Upper lobe of right lung (tissue), 1 donor: ENCODE data around the gene DEPP1. TPM values are rescaled to one million over a fixed set of nuclear protein-coding genes. Genes with fewer than 3 reads are reported as not detected.

Experiments used
- ATAC-seq: fragments of 200-7000 bp; cut with Tn5 transposase; one replicate; pipeline ENCODE4 v1.9.1; 2020; ENCODE audit warnings: mild to moderate bottlenecking, moderate library complexity
- DNase-seq: peaks from one replicate; pipeline ENCODE4 v3.0.0-alpha.2; 2020
- H3K27ac ChIP-seq: fragments of 200-600 bp; one replicate; pipeline ENCODE4 v1.8.0; 2022
- H3K27me3 ChIP-seq: fragments of 200-600 bp; one replicate; pipeline ENCODE4 v1.8.0; 2022; ENCODE audit warnings: mild to moderate bottlenecking
- H3K36me3 ChIP-seq: fragments of 200-600 bp; one replicate; pipeline ENCODE4 v1.8.0; 2022
- H3K4me1 ChIP-seq: fragments of 200-600 bp; one replicate; pipeline ENCODE4 v1.8.0; 2022
- H3K4me3 ChIP-seq: fragments of 200-600 bp; one replicate; pipeline ENCODE4 v1.8.0; 2022; ENCODE audit warnings: mild to moderate bottlenecking
- H3K9me3 ChIP-seq: fragments of 200-600 bp; one replicate; pipeline ENCODE4 v1.8.0; 2022
- intact Hi-C: fragments of 100-400 bp; cut with DNase I; formaldehyde crosslinking; loops from one replicate; pipeline ENCODE4 v1.11.0; 2022
- total RNA-seq: library from RNA; stranded (reverse); fragmentation: NEBNext Ultra II Directional; extraction: Animal tissue kit (Norgen Biotek cat#: 25700); gene quantifications from one replicate; pipeline ENCODE4 v1.2.1, GENCODE V29; 2021
- TF ChIP-seq, protein P1 (sequence below): fragments of 200-600 bp; IDR thresholded peaks from one replicate; pipeline ENCODE4 v1.8.0; 2022; ENCODE audit warnings: antibody characterized with exemption
- donor health status: DM: no; HTN: yes; CAD: no; lungs with severe emphysema.

DEPP1 gene
- total RNA-seq, 1 donor from 2014 or later = 160 TPM

GRCh38 chr10:44976352-44977198 is 2.0 kb downstream of the DEPP1 start:
- H3K36me3 ChIP-seq = peaks cover 16% of the 10 kb centered on the region
- ATAC-seq (no peak), DNase-seq (no peak)
- peaks cover 58% of the 10 kb centered on the region for H3K4me1 ChIP-seq
- peak overlapping the region; percentile 92 for H3K27ac ChIP-seq
- H3K27me3 ChIP-seq = no peaks in the 10 kb centered on the region
- intact Hi-C loops = no loop called here
- TF ChIP-seq, protein P1, sequence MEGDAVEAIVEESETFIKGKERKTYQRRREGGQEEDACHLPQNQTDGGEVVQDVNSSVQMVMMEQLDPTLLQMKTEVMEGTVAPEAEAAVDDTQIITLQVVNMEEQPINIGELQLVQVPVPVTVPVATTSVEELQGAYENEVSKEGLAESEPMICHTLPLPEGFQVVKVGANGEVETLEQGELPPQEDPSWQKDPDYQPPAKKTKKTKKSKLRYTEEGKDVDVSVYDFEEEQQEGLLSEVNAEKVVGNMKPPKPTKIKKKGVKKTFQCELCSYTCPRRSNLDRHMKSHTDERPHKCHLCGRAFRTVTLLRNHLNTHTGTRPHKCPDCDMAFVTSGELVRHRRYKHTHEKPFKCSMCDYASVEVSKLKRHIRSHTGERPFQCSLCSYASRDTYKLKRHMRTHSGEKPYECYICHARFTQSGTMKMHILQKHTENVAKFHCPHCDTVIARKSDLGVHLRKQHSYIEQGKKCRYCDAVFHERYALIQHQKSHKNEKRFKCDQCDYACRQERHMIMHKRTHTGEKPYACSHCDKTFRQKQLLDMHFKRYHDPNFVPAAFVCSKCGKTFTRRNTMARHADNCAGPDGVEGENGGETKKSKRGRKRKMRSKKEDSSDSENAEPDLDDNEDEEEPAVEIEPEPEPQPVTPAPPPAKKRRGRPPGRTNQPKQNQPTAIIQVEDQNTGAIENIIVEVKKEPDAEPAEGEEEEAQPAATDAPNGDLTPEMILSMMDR = no peak
- no peaks in the 10 kb centered on the region for H3K9me3 ChIP-seq
- H3K4me3 ChIP-seq = peak overlapping the region; percentile 73

- peak overlapping the region; percentile 92 for H3K27ac ChIP-seq
- TF ChIP-seq, protein P1 = no peak
- ATAC-seq = peak; percentile 1
- H3K27me3 ChIP-seq = no peaks in the 10 kb centered on the region
- peak overlapping the region; percentile 73 for H3K4me3 ChIP-seq
- H3K36me3 ChIP-seq = peaks cover 16% of the 10 kb centered on the region
- intact Hi-C loops = no loop called here
- no peak for DNase-seq
- peaks cover 54% of the 10 kb centered on the region for H3K4me1 ChIP-seq
- no peaks in the 10 kb centered on the region for H3K9me3 ChIP-seq
Measured at GRCh38 chr10:44975431-44976331, 2.9 kb downstream of the DEPP1 start.

GRCh38 chr10:44974628-44975430 is 3.8 kb downstream of the DEPP1 start:
- intact Hi-C loops = loop anchor here (5.0 kb wide), 1 partner anchor 43 kb away; no protein-coding TSS in a partner anchor
- Histone ChIP-seq H3K27ac (peak overlapping the region; percentile 81), H3K27me3 (no peaks in the 10 kb centered on the region), H3K4me1 (peaks cover 46% of the 10 kb centered on the region), H3K4me3 (peak overlapping the region; percentile 73), H3K9me3 (no peaks in the 10 kb centered on the region), H3K36me3 (peaks cover 16% of the 10 kb centered on the region)
- ATAC-seq (peak; percentile 85), DNase-seq (peak; percentile 86)
- TF ChIP-seq, protein P1 = peak; percentile 99

GRCh38 chr10:44974082-44974627 is 4.5 kb downstream of the DEPP1 start:
- H3K27me3 ChIP-seq = no peaks in the 10 kb centered on the region
- intact Hi-C loops = loop anchor here (5.0 kb wide), 1 partner anchor 42 kb away; no protein-coding TSS in a partner anchor
- H3K4me1 ChIP-seq = peaks cover 40% of the 10 kb centered on the region
- H3K36me3 ChIP-seq = peaks cover 16% of the 10 kb centered on the region
- H3K9me3 ChIP-seq = no peaks in the 10 kb centered on the region
- DNase-seq (no peak), ATAC-seq (no peak)
- TF ChIP-seq, protein P1 = no peak
- peak overlapping the region; percentile 73 for H3K4me3 ChIP-seq
- peak overlapping the region; percentile 81 for H3K27ac ChIP-seq
